Central memory CD4-positive, alpha-beta T cell (primary cell): ENCODE data around the gene CDHR3.
"Not testable (repeated sequence)": the region's sequence is repeated elsewhere in the genome, so short reads cannot be mapped to it uniquely, and the experiment has no call there.

Experiments used
- DNase-seq: peaks from one replicate; pipeline ENCODE4 v3.0.0; 2022

Gene CDHR3

DNA sequence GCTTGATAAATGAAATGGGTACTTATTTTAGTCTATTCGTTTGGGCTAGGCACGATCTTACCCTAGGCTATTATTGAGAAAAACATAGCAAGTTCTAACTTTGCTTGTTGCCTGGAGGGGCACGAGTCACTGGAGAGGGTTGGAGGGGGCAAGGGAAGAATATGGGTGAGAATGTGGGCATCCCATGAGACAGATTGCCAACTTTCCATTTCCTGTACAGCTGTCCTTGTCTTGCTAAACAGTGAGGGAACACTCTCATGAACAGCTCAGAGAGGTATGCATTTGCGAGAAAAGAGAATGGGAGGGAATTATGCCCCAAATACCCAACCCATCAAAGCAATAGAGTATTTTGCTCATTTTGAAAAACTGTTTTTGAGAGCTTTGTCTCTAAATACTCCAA lies 9.2 kb downstream of the CDHR3 start:
- no peak for DNase-seq

DNA sequence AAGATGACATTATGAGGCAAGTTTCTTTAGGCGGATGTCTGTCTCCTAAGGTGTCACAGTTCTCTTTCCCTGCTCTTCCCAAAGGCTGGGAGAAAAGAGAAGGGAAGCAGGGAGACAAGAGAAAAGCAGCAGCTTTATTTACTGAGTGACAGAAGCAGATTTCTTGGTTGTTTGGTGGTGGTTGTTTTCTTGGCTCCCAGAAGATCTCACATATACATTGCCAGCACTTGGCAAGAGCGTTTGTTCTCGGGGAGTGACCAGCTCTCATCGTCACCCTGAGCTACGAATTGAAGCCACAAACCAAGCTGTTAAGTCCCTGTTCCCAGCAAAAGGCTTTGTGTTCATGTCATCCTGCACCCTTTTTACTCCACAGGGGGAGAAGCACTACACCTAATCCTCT lies 11.4 kb downstream of the CDHR3 start:
- no peak for DNase-seq

DNA sequence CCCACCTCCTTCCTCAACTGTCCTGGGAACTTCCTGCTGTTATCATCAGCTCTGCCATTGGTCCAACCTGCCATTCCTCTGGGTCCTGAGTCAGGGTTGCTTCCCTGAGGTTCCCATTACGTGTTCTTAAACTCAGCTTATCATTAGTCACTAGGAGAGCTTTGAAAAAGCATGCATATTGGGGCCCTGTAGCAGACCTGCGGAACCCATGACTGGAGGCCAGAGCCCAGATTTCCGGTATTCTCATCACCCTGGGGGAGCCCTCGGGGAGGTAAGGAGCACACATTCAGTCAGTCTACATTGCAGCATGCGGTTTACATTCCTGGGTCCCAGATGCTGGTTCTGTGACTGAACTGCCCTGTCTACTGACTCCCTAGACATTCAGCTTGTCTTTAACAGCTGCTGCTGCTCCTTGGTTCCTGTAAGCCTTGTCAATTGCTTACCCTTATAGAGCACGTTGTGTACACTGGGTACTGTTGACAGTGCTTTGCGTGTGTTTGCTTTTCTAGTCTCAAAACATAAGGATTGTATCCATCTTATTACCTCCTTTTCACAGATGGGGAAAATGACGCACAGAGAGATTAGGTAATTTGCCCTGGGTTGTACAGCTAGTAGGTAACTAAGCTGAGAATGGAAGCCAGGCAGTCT lies 12.8 kb downstream of the CDHR3 start:
- no peak for DNase-seq

DNA sequence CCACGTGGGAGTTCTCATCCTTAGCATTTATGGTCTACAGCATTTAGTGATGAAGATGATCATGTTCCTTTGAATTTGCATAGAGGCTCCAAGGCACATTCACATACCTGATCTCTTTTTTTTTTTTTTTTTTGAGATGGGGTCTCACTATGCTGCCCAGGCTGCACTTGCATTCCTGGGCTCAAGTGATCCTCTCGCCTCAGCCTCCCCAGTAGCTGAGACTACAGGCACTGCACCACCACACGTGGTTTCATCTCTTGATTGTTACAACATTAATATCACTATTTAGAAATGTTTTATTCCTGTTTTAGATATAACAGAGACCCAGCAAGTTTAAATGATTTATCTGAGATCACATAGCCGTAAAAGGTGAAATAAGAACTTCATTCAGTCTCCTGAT lies 13.8 kb downstream of the CDHR3 start:
- no peak for DNase-seq

DNA sequence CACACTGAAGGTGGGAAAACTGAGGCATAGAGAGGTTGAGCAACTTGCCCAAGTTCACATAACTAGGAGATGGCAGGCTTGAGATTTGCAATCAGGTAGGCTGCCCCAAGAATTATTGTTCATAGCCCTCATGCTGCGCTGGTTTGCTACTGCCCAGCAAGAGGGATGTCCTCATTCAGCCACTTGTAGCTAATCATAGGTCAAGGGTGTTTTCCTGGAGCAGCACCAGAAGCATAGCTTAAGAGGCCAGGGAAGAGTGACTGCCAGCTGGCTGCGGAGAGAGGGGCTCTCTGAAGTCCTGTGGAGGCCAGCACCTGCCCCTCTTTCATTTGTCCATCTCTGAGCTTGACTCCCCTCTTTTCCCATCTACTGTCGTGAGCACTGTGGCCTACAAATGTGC lies 15.0 kb downstream of the CDHR3 start:
- DNase-seq = no peak

DNA sequence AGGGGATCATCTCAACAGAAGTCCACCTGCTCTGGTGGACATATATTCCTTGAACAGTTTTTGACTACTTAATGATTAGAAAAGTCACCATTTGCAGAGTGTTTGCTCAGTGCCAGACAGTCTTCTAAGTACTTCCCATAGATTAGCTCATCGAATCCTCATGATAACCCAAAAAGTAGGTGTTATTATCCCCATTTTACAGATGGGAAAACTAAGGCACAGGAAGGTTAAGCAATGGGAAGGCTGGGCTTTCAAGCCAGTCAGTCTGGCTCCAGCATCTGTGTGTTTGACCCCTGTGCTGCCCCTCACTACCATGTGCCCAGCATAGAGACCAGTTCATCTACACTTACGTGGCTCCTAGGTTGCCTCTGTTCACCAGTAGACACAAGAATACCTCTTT lies 15.9 kb downstream of the CDHR3 start:
- DNase-seq = no peak

DNA sequence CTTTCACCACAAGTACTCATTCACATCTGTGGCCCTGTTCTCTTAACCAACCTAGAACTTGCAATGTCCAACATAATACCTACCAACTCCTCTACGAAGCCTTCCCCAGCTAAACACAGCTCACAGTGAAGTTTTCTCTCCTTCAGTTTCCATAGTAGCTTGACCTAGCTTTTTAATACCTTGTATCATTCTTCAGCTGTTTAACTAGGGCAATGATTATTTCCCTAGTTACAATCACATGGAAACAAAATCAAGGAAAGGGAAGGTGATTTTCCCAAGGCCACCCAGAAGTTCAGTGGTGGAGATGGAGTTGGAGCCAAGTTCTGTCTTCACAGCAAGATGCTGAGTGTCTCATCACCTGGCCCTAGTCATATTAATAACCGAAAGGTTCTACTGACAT lies 16.3 kb downstream of the CDHR3 start:
- no peak for DNase-seq

DNA sequence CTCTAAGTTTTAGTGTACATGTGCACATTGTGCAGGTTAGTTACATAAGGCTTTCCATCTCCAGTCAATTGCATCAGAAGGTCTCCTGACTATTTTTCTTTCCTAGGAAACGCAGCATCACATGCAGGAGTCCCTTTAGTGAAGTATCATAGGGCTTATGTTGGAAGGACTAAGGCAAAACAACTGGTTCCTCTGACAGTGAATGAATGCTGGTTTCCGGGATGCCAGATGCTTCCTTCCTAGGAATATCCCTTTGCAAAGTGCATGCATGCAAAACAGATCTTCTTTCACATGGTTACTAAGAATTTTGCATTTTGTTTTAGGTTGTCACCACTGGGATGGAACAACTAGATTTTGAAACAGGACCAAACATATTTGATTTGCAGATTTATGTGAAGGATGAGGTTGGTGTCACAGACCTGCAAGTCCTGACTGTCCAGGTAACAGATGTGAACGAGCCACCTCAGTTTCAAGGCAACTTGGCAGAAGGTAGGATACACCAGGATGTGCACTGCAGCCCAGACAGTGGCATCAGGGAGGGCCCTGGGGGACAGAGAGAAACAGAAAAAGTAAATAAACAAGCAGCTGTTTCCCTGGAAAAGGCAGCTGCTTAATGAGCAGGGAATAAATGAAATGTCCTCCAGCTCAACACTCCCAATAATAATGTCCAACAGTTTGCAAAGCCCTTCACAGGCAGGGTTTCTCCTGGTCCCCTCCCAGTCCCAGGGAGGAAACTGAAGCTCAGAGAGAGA lies 17.8 kb downstream of the CDHR3 start:
- DNase-seq = no peak

DNA sequence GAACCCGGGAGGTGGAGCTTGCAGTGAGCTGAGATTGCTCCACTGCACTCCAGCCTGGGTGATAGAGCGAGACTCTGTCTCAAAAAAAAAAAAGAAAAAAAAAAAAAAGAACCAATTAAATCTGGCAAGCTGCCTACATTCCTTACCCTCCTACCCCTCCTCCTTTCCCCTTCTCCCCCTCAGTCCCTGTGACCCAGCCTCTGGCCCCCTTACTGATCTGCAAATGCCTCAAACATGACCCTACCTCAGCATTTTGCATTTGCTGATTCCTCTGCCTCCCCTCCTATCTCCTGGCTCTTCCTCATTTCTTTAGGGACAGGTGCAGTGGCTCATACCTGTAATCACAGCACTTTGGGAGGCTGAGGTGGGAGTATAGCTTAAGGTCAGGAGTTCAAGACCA lies 19.3 kb downstream of the CDHR3 start:
- no peak for DNase-seq

DNA sequence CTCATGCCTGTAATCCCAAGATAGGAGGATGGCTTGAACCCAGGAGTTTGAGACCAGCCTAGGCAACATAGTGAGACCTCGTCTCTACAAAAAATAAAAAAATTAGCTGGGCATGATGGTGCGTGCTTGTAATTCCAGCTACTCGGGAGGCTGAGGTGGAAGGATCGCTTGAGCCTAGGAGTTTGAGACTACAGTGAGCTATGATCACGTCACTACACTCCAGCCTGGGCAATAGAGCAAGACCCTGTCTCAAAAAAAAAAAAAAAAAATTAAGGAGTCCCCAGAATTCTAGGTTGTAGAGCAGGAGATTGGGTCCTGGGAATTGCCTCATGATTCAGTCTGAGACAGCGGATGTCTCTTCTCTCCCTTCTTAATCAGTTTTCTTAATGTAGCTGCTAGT lies 21.7 kb downstream of the CDHR3 start:
- not testable (repeated sequence) for DNase-seq

DNA sequence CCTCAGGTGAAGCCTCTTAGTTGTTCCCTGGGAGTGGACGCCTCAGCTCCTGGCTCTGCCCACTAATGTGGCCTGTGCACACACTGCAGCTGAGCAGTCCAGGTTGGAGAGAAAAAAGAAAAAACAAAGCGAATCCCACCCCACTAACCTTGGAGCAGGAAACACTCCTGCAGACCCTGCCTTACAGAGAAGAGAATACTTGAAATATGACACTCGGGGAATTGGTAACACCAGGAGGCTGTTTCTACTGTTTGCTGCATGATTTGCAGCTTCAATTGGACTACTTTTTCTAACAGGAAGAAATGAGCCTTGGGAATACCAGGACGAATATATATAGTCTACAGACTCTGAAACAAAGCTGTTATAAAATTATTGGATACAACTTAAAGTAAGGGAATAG lies 22.2 kb downstream of the CDHR3 start:
- no peak for DNase-seq

DNA sequence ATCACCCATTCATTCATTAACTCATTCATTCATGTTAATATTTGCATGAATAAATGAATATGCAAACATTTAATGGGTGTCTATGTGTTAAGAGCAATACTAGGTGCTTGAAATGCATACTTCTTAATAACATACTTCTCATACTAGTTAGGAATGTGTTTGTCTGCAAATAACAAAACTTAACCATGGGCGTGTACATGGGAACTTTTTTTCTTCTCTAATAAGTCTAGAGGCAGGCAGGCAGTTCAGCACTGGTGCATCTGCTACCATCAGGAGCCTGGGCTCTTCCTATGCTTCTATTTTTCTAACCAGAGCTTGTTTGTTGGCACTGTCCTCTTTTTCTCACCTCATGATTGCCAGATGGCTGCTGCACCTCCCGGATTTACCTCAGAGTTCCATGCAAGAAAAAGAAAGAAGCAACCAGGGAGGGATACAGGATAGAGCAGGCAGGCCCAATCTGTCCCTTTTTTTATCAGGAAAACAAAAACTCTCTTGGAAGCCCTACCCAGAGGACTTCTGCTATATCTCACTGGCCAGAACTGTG lies 22.7 kb downstream of the CDHR3 start:
- no peak for DNase-seq

DNA sequence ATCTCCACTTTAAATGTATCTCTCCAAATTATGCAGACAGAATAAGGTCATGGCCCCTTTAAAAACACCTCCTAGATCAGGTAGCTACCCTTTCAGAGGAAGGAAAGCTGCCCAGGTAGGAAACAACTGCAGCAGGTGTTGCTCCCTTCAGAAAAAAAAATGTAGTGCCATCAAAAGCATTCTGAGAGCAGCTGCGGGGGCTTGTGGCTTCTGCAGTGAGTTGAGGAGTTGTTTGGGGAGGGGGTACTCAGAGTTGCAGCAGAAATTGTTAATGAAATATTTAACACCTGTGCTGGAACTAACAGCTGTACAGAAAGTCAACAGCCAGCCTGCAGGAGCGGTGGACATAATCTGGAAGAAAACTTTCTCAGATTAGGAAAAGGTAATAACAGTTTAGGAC lies 24.0 kb downstream of the CDHR3 start:
- no peak for DNase-seq

DNA sequence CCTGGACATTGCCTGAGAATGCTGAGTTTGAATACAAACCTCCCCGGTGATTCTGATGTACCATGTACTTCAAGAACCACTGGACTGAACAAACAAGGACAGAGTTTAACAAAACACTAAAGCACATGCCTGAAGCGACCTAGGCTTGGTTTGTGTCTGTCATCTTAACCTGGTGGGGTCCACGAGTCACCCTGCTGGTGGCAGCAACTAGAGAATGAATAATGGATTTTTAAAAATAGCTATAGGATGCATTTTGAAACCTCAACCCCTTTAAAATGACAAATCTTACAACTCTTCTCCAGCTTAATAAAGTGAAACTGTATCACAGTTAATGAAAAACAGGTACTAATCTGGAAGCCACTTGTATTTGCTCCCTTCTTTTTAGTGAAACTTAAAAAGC lies 25.2 kb downstream of the CDHR3 start:
- no peak for DNase-seq

DNA sequence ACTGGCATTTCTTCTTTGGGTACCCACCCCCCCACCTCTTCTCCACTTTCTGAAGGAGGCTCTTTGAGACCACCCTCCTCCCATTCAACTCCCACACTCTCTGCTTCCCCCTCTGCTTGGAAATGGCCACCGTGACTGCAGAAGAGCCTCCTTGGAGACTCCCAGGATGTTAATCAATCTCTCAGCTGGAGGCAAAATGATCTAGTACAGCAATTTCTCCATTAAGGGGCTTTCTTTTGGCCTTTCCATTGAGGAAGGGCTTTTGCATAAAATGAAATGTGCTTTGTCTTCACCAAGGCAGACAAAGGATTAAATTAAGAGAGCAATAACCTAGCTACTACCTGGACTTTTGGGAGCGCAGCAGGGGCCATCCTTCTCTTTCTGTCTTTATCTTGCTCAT lies 26.1 kb downstream of the CDHR3 start:
- no peak for DNase-seq

DNA sequence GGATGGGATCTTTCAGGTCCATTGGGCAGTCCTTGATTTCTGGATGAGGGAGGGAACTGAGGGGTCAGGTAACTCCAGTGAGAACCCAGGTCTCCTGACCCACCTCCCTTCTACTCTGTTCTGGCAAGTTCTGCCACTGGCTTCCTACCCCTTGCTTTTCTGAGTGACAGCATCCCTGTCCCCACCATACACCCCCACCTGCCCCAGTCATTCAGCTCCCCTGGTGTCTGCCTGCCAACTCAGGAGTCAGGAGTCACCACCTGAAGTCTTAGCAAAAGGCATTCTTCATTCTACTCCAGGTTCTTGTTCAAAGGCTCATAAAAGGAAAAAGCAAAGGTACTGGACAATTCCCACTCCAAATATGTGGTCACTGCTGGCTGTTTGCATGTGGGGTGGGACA lies 26.6 kb downstream of the CDHR3 start:
- DNase-seq = no peak

DNA sequence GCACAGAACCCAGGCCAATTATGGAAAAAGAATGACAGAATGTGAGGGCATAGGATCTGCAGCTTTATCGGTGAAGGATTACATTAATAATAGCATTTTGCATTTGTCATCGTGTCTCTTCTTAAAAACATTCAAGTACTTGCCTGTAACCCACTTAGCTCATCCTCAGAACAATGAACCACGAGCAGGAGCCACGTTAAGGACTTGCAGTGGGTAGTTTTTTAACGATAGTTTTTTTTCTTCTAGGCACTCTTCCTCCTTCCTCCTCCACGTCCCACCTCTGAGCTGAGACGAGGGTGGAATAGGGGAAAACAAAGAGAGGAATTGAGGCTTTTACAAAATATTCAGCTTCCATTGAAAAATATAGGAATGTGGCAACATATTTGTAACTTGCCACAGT lies 27.1 kb downstream of the CDHR3 start:
- no peak for DNase-seq

DNA sequence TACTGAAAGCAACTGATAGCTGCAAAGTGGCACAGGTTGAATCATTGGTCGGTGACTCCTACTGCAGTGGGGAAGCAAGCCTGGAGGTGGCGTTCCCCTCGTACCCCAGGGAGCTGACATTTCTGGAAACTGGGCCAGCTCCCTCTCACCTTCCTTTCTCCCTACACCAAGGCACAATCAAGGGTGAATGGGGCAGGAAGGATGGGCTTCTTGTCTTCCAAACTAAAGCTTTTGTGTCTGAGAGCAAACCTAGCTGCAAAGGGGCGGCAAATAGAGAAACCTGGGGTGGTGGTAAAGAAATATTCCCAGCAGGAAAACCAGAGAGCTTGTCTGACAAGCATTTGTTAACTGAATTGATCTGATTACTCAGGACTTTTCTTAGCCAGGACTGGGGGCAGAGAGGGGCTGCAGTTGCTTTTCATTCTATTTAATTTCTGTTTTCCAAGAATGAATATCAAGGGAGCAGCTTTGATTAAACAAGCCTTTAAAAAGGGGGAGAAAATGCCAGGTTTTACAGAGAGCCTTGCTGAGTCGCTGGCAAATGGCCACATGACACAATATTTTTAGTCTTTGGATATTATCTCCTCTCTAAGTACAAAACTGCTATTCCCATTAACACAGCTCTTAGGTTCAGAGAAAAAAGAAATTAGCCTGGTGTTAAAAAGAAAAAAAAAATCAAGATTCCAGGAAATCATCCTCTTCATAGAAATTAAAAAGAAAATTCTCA lies 27.8 kb downstream of the CDHR3 start:
- DNase-seq = no peak

DNA sequence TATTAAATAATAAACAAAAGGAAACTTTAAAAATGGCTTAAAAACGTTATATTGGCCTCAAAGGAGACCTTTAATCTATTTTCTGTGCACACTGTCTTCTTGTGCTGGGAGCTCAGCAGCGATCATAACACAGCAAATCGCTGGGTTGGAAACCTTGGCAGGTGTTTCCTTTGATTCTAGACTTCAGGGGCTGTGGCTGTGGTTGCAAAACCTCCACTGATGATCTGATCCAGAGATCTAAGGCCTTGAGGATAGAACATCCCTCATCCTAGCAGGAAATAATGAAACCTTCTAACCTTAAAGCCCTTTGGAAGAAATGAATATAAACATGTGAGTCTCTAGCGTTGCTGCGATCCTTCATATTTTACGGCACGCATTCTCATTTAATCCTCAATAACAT lies 29.8 kb downstream of the CDHR3 start:
- DNase-seq = no peak

DNA sequence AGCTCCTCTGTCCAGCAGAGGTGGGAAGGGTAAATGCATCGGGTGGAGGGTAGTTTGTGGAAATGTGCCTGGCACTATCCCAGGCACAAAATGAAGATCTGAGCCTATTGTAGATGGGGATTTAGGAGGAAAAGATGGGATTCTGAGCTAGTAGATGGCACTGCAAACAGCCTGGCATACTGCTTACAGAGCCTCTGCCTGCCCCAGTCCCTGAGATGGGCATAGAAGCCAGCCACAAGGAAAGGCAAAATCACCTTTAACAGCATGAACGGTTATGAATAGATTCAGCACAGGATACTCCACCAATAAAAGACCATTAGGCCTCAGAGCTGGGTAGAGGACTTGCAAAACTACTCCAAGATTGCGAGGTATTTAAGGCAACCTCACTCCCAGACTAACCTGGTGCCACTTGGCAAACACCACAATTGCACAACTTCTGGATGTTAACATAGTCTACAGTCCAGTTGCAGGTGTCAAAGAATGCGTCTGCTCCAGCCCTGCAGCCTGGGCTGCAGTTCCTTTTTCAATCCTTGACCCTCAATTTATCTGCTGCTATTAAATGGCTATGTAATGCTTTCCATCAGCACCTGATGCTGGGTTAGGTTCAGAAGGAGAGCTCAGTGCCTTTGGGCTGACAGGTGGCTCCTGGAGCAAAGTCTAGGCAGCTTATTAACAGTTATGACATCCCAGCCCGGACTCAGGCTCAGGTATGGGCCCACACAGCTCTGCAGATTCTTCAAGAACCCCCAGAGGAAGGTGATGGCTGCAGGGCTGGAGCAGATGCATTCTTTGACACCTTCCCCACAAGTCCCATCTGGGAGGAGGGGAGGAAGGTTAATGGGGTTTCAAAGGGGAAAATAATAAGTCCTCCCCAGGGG lies 34.0 kb downstream of the CDHR3 start:
- DNase-seq = no peak

DNA sequence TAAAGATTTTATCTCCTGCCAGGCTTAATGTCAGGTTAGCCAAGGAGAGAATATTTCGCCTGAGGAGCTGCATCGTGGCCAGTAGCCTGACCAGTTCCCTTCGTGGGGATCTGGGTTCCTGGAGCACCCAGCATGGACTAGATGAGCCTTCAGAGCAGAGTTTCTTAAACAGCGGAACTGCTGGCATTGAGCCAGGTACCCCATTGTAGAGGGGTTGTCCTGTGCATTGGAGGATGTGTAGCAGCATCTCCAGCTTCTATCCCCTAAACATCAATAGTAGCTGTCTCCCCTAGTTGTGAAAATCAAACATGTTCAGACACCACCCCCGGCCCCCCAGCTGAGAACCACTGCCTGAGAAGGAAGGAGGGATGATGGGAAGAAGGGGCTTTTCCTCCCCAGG lies 36.2 kb downstream of the CDHR3 start:
- no peak for DNase-seq

DNA sequence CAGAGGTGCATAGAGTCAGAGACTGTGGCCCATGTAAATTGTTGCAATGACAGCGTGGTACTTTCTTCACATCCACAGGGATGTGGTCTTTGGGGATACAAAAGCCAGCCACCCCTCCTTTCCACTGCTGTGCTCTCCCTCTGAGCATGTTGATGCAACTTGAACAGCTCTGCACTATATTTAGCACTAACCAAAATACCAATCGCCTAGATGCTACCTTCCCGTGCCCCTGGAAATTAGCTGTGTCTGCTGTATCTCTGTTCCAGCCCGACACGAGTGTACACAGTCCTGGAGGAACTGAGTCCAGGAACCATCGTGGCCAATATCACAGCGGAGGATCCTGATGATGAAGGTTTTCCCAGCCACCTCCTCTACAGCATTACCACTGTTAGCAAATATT lies 38.1 kb downstream of the CDHR3 start:
- DNase-seq = no peak

DNA sequence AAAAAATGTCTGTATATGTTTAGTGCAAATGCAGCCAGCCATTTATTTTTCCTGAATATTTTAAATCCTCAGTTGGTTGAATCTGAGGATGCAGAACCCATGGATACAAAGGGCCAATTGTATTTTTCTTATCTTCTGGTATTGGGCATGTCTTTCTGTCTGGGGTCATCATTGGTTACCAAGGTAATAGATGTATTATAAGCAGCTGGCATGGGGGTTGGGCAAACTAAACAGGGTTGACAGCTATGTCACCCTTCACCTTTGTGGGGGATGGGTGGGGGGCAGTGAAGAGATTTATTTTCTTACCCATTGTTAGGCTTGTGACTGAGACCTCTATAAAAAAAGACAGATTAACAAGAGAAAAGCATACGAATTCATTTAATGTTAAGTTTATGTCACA lies 38.8 kb downstream of the CDHR3 start:
- DNase-seq = no peak
